Neural progenitor cell (in vitro differentiated cells): ENCODE results near the gene CPNE2.

Source experiments
- EZH2 ChIP-seq: fragments of 200-600 bp; sonication (generic); IDR thresholded peaks from 2 replicates; pipeline ENCODE4 v1.6.1; 2017; ENCODE audit warnings: antibody characterized with exemption, mild to moderate bottlenecking, moderate library complexity
- EZH2phosphoT487 ChIP-seq: fragments of 200-600 bp; sonication (generic); IDR thresholded peaks from 2 replicates; pipeline ENCODE4 v1.6.1; 2017; ENCODE audit warnings: antibody characterized with exemption
- TF ChIP-seq, protein P1 (sequence below): fragments of 200-600 bp; sonication (generic); IDR thresholded peaks from 2 replicates; pipeline ENCODE4 v1.5.1; 2017; ENCODE audit warnings: antibody characterized with exemption, mild to moderate bottlenecking

DNA sequence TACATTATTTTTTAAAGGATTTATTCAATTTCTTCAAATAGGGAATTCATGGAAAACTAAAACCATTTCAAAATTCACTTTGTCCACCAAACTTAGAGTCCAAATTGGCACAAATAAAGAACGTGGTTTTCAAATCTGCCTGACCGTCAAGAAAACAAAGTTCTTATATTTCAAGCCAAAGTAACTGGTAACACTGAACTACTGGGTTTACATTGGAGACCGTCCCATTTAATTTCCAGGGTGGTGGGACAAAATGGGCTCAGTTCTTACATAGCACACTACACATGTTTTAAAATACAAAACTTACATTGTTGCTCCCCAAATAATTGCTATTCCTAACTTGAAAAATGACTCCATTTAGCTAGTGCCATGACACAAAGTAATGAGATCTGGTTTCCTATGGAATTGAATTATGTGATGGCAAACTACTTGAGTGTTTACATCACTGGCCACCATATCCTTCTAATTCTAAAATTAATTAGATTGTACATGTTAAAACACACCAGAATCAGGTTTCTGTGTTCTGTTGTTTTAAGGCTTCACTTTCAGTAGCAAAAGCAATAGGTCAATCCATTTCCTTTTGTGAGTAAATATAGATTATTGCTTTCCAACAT, 86.9 kb downstream of the CPNE2 start:
- TF ChIP-seq, protein P1, sequence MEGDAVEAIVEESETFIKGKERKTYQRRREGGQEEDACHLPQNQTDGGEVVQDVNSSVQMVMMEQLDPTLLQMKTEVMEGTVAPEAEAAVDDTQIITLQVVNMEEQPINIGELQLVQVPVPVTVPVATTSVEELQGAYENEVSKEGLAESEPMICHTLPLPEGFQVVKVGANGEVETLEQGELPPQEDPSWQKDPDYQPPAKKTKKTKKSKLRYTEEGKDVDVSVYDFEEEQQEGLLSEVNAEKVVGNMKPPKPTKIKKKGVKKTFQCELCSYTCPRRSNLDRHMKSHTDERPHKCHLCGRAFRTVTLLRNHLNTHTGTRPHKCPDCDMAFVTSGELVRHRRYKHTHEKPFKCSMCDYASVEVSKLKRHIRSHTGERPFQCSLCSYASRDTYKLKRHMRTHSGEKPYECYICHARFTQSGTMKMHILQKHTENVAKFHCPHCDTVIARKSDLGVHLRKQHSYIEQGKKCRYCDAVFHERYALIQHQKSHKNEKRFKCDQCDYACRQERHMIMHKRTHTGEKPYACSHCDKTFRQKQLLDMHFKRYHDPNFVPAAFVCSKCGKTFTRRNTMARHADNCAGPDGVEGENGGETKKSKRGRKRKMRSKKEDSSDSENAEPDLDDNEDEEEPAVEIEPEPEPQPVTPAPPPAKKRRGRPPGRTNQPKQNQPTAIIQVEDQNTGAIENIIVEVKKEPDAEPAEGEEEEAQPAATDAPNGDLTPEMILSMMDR, result no peak
- TF ChIP-seq EZH2phosphoT487, result no peak
- TF ChIP-seq EZH2, result no peak
